IPS-18a (cell line): Measurements from ENCODE around the gene PITPNC1.
"Not testable (repeated sequence)": the region's sequence is repeated elsewhere in the genome, so short reads cannot be mapped to it uniquely, and the experiment has no call there.

Experiments used
- H3K27ac ChIP-seq: one replicate; pipeline ENCODE4 v1.5.1; 2013; ENCODE audit warnings: low read length
- H3K27me3 ChIP-seq: one replicate; pipeline ENCODE4 v1.6.1; 2013; ENCODE audit warnings: mild to moderate bottlenecking, low read length; ENCODE audit not compliant: control insufficient read depth, insufficient read depth
- H3K36me3 ChIP-seq: one replicate; pipeline ENCODE4 v1.6.1; 2013; ENCODE audit warnings: low read depth, low read length; ENCODE audit not compliant: control insufficient read depth
- H3K4me1 ChIP-seq: one replicate; pipeline ENCODE4 v1.6.1; 2013; ENCODE audit warnings: low read depth, low read length; ENCODE audit not compliant: control insufficient read depth
- H3K4me3 ChIP-seq: one replicate; pipeline ENCODE4 v1.5.1; 2013; ENCODE audit warnings: low read length
- H3K9ac ChIP-seq: one replicate; pipeline ENCODE4 v1.6.1; 2013; ENCODE audit warnings: mild to moderate bottlenecking, low read length, moderate library complexity
- H3K9me3 ChIP-seq: one replicate; pipeline ENCODE4 v1.6.1; 2013; ENCODE audit warnings: low read depth, low read length; ENCODE audit not compliant: control insufficient read depth

PITPNC1 gene

GRCh38 chr17:67702861-67703260, 325.8 kb downstream of the PITPNC1 start:
- H3K4me1 ChIP-seq, H3K27ac ChIP-seq, H3K36me3 ChIP-seq, H3K9ac ChIP-seq, H3K27me3 ChIP-seq, H3K4me3 ChIP-seq, H3K9me3 ChIP-seq: not testable (repeated sequence)

GRCh38 chr17:67707442-67707841, 330.4 kb downstream of the PITPNC1 start:
- H3K4me1 ChIP-seq, result peaks cover 5% of the 10 kb centered on the region
- no peaks in the 10 kb centered on the region for H3K27me3 ChIP-seq
- H3K9me3 ChIP-seq, result no peaks in the 10 kb centered on the region
- no peak overlapping the region for H3K9ac ChIP-seq
- no peak overlapping the region for H3K4me3 ChIP-seq
- no peaks in the 10 kb centered on the region for H3K36me3 ChIP-seq
- no peak overlapping the region for H3K27ac ChIP-seq

- Histone ChIP-seq H3K4me1 (peaks cover 5% of the 10 kb centered on the region), H3K4me3 (no peak overlapping the region), H3K27ac (no peak overlapping the region), H3K36me3 (no peaks in the 10 kb centered on the region), H3K9me3 (no peaks in the 10 kb centered on the region), H3K9ac (no peak overlapping the region), H3K27me3 (no peaks in the 10 kb centered on the region)
These were observed 331.3 kb downstream of the PITPNC1 start for GRCh38 chr17:67708378-67708777.

GRCh38 chr17:67711916-67712315, 334.8 kb downstream of the PITPNC1 start:
- no peak overlapping the region for H3K4me3 ChIP-seq
- no peak overlapping the region for H3K9ac ChIP-seq
- H3K27me3 ChIP-seq, result no peaks in the 10 kb centered on the region
- peaks cover 5% of the 10 kb centered on the region for H3K4me1 ChIP-seq
- no peaks in the 10 kb centered on the region for H3K36me3 ChIP-seq
- no peak overlapping the region for H3K27ac ChIP-seq
- no peaks in the 10 kb centered on the region for H3K9me3 ChIP-seq

GRCh38 chr17:67712375-67712774, 335.3 kb downstream of the PITPNC1 start:
- Histone ChIP-seq H3K27ac (no peak overlapping the region), H3K36me3 (no peaks in the 10 kb centered on the region), H3K9me3 (no peaks in the 10 kb centered on the region), H3K27me3 (no peaks in the 10 kb centered on the region), H3K9ac (no peak overlapping the region), H3K4me3 (no peak overlapping the region), H3K4me1 (peaks cover 6% of the 10 kb centered on the region)

GRCh38 chr17:67713169-67713568, 336.1 kb downstream of the PITPNC1 start:
- H3K9ac ChIP-seq, result no peak overlapping the region
- no peaks in the 10 kb centered on the region for H3K36me3 ChIP-seq
- H3K27ac ChIP-seq, result no peak overlapping the region
- H3K4me3 ChIP-seq, result no peak overlapping the region
- peaks cover 3% of the 10 kb centered on the region for H3K4me1 ChIP-seq
- no peaks in the 10 kb centered on the region for H3K27me3 ChIP-seq
- no peaks in the 10 kb centered on the region for H3K9me3 ChIP-seq

GRCh38 chr17:67716405-67716798, 339.3 kb downstream of the PITPNC1 start:
- no peak overlapping the region for H3K27ac ChIP-seq
- H3K27me3 ChIP-seq, result no peaks in the 10 kb centered on the region
- H3K9ac ChIP-seq, result no peak overlapping the region
- peaks cover 3% of the 10 kb centered on the region for H3K4me1 ChIP-seq
- H3K9me3 ChIP-seq, result no peaks in the 10 kb centered on the region
- no peak overlapping the region for H3K4me3 ChIP-seq
- peaks cover 16% of the 10 kb centered on the region for H3K36me3 ChIP-seq

- peaks cover 24% of the 10 kb centered on the region for H3K36me3 ChIP-seq
- no peaks in the 10 kb centered on the region for H3K9me3 ChIP-seq
- H3K9ac ChIP-seq, result peak overlapping the region; percentile 78
- no peaks in the 10 kb centered on the region for H3K27me3 ChIP-seq
- H3K4me3 ChIP-seq, result peak overlapping the region; percentile 65
- peaks cover 3% of the 10 kb centered on the region for H3K4me1 ChIP-seq
- peak overlapping the region; percentile 76 for H3K27ac ChIP-seq
These were observed 340.1 kb downstream of the PITPNC1 start for GRCh38 chr17:67717192-67717623.

- peaks cover 29% of the 10 kb centered on the region for H3K36me3 ChIP-seq
- peak within 1 kb of the TSS; percentile 90 for H3K9ac ChIP-seq
- H3K4me3 ChIP-seq, result peak within 1 kb of the TSS; percentile 72
- peaks cover 3% of the 10 kb centered on the region for H3K4me1 ChIP-seq
- no peaks in the 10 kb centered on the region for H3K9me3 ChIP-seq
- H3K27ac ChIP-seq, result peak within 1 kb of the TSS; percentile 79
- no peaks in the 10 kb centered on the region for H3K27me3 ChIP-seq
These were observed 340.7 kb downstream of the PITPNC1 start, which contains the start of gene NOL11 for GRCh38 chr17:67717624-67718324. Gene NOL11 (plus strand): TSS chr17:67717936. CDS start chr17:67717948, 12 bp downstream.

GRCh38 chr17:67718325-67718941, 341.4 kb downstream of the PITPNC1 start:
- Histone ChIP-seq H3K27me3 (no peaks in the 10 kb centered on the region), H3K36me3 (peaks cover 31% of the 10 kb centered on the region), H3K27ac (peak overlapping the region; percentile 79), H3K9me3 (no peaks in the 10 kb centered on the region), H3K9ac (peak overlapping the region; percentile 90), H3K4me3 (peak overlapping the region; percentile 72), H3K4me1 (peaks cover 3% of the 10 kb centered on the region)

- peaks cover 82% of the 10 kb centered on the region for H3K36me3 ChIP-seq
These were observed 348.3 kb downstream of the PITPNC1 start for GRCh38 chr17:67725373-67725791.

GRCh38 chr17:67725807-67726206, 348.7 kb downstream of the PITPNC1 start:
- no peaks in the 10 kb centered on the region for H3K4me1 ChIP-seq
- H3K27me3 ChIP-seq, result no peaks in the 10 kb centered on the region
- no peak overlapping the region for H3K27ac ChIP-seq
- H3K4me3 ChIP-seq, result no peak overlapping the region
- H3K9ac ChIP-seq, result no peak overlapping the region
- peaks cover 82% of the 10 kb centered on the region for H3K36me3 ChIP-seq
- no peaks in the 10 kb centered on the region for H3K9me3 ChIP-seq

More at GRCh38 chr17:67725373-67725791, 348.3 kb downstream of the PITPNC1 start:
- H3K4me1 ChIP-seq, result no peaks in the 10 kb centered on the region
- H3K9ac ChIP-seq, result no peak overlapping the region
- no peaks in the 10 kb centered on the region for H3K9me3 ChIP-seq
- no peak overlapping the region for H3K27ac ChIP-seq
- H3K27me3 ChIP-seq, result no peaks in the 10 kb centered on the region
- H3K4me3 ChIP-seq, result no peak overlapping the region
